GM12878 (cell line): ENCODE results near the gene ABCG1. TPM values are rescaled to one million over a fixed set of nuclear protein-coding genes. Genes with fewer than 3 reads are reported as not detected.

ENCODE experiments used
- ATAC-seq: fragments of 200-7000 bp; cut with Tn5 transposase; 3 replicates; pipeline ENCODE4 v1.9.1; 2020; ENCODE audit warnings: mild to moderate bottlenecking, moderate library complexity
- BruUV-seq: library from RNA; stranded (reverse); fragments of 400-500 nt; replicated peaks from 2 replicates; lab custom pipeline; 2021; lab: Mats Ljungman, UMichigan
- CTCF ChIA-PET: fragments of 300-600 bp; sonication (Branson Sonifier 250); formaldehyde crosslinking; extraction: SDS; loops from one replicate; lab custom pipeline; 2021; ENCODE audit warnings: inconsistent platforms; lab: Yijun Ruan, JAX
- POLR2A ChIA-PET: fragments of 350-600 bp; formaldehyde crosslinking; extraction: SDS; loops from one replicate; lab custom pipeline; 2021; ENCODE audit warnings: inconsistent platforms; lab: Charles Lee
- RAD21 ChIA-PET: fragments of 300-600 bp; sonication (Branson Sonifier 250); formaldehyde crosslinking; loops from one replicate; lab custom pipeline; 2023; ENCODE audit warnings: antibody characterized with exemption; ENCODE audit not compliant: unreplicated experiment; lab: Charles Lee
- SMC1A ChIA-PET: fragments of 300-600 bp; sonication (Branson Sonifier 250); formaldehyde crosslinking; loops from one replicate; lab custom pipeline; 2023; ENCODE audit not compliant: unreplicated experiment, uncharacterized antibody; lab: Charles Lee
- DNase-seq: peaks from one replicate; pipeline ENCODE4 v3.0.0-alpha.2; 2011; ENCODE audit warnings: low read depth, low spot score
- FAIRE-seq: peaks from 3 replicates; lab custom pipeline; 2011; peaks lifted over from hg19 to GRCh38; lab: Jason Lieb, UNC
- H2AFZ ChIP-seq: 2 replicates; pipeline ENCODE4 v1.6.0; 2011; ENCODE audit warnings: low read depth, low read length, control low read depth; ENCODE audit not compliant: control insufficient read depth
- H3K27ac ChIP-seq: 2 replicates; pipeline ENCODE4 v1.5.1; 2011; ENCODE audit warnings: control low read depth; ENCODE audit not compliant: control insufficient read depth, insufficient read depth
- H3K27me3 ChIP-seq, 2 experiments: replicated peaks in 1 of 2; 2 replicates each; pipeline versions ENCODE4 v1.6.0 to v1.6.1; 2011; ENCODE audit warnings: low read length in 1 of 2; ENCODE audit not compliant: control insufficient read depth in 2 of 2, insufficient read depth in 2 of 2
- H3K36me3 ChIP-seq, 2 experiments: 2 replicates each; pipeline ENCODE4 v1.5.1; 2011; ENCODE audit warnings: low read length in 1 of 2; ENCODE audit not compliant: control insufficient read depth in 2 of 2, insufficient read depth in 2 of 2
- H3K4me1 ChIP-seq: 2 replicates; pipeline ENCODE4 v1.6.1; 2011; ENCODE audit warnings: mild to moderate bottlenecking, low read length, moderate library complexity, mixed read lengths; ENCODE audit not compliant: control insufficient read depth, insufficient read depth
- H3K4me2 ChIP-seq: 2 replicates; pipeline ENCODE4 v1.6.0; 2011; ENCODE audit warnings: control low read depth; ENCODE audit not compliant: control insufficient read depth, insufficient read depth
- H3K4me3 ChIP-seq: fragments of 200-600 bp; sonication (generic); 2 replicates; pipeline ENCODE4 v1.5.1; 2016
- H3K79me2 ChIP-seq: 2 replicates; pipeline ENCODE4 v1.6.0; 2011; ENCODE audit warnings: low read length; ENCODE audit not compliant: control insufficient read depth, insufficient read depth
- H3K9ac ChIP-seq: 2 replicates; pipeline ENCODE4 v1.8.0; 2011; ENCODE audit warnings: low read length, control low read depth, mixed read lengths; ENCODE audit not compliant: control insufficient read depth, insufficient read depth
- H3K9me3 ChIP-seq: replicated peaks from 3 replicates; pipeline ENCODE4 v1.5.1; 2011; ENCODE audit warnings: mild to moderate bottlenecking, low read length; ENCODE audit not compliant: control insufficient read depth, insufficient read depth
- H4K20me1 ChIP-seq: 2 replicates; pipeline ENCODE4 v1.6.0; 2011; ENCODE audit not compliant: control insufficient read depth, insufficient read depth
- BCLAF1 ChIP-seq: fragments of 450-650 bp; IDR thresholded peaks from 2 replicates; pipeline ENCODE4 v1.6.1; 2017; ENCODE audit warnings: antibody characterized with exemption, mild to moderate bottlenecking, moderate library complexity
- FOS ChIP-seq: IDR thresholded peaks from 3 replicates; pipeline ENCODE4 v1.6.1; 2011; ENCODE audit warnings: borderline replicate concordance; ENCODE audit not compliant: insufficient read length; ENCODE audit errors: extremely low read depth
- HDAC2 ChIP-seq: fragments of 200-600 bp; sonication (generic); IDR thresholded peaks from 2 replicates; pipeline ENCODE4 v1.6.1; 2017
- IKZF1 ChIP-seq: fragments of 450-650 bp; conservative IDR thresholded peaks from 2 replicates; pipeline ENCODE4 v1.6.1; 2017; ENCODE audit warnings: antibody characterized with exemption, mild to moderate bottlenecking
- NFYA ChIP-seq: IDR thresholded peaks from 2 replicates; pipeline ENCODE4 v1.6.1; 2011; ENCODE audit warnings: low read depth, mild to moderate bottlenecking, low read length, improper control_type of control experiment, borderline replicate concordance
- NR2C2 ChIP-seq: IDR thresholded peaks from 2 replicates; pipeline ENCODE4 v1.6.1; 2011; ENCODE audit warnings: borderline replicate concordance, low read depth; ENCODE audit not compliant: control insufficient read depth, insufficient read length
- RB1 ChIP-seq: fragments of 450-650 bp; formaldehyde crosslinking; IDR thresholded peaks from 2 replicates; pipeline ENCODE4 v1.6.1; 2017; ENCODE audit warnings: mild to moderate bottlenecking, borderline replicate concordance
- RFX5 ChIP-seq: IDR thresholded peaks from 2 replicates; pipeline ENCODE4 v1.6.1; 2011; ENCODE audit warnings: low read depth, low read length, improper control_type of control experiment
- STAT3 ChIP-seq: IDR thresholded peaks from 2 replicates; pipeline ENCODE4 v1.6.1; 2011; ENCODE audit warnings: low read depth, low read length, improper control_type of control experiment
- SUZ12 ChIP-seq: fragments of 200-600 bp; sonication (generic); IDR thresholded peaks from one replicate; pipeline ENCODE4 v1.6.1; 2018; ENCODE audit warnings: antibody characterized with exemption, mild to moderate bottlenecking; ENCODE audit not compliant: unreplicated experiment
- TBL1XR1 ChIP-seq: IDR thresholded peaks from 2 replicates; pipeline ENCODE4 v1.6.1; 2012; ENCODE audit warnings: low read depth, low read length, improper control_type of control experiment
- ZBTB33 ChIP-seq: fragments of 450-650 bp; IDR thresholded peaks from 2 replicates; pipeline ENCODE4 v1.6.1; 2017; ENCODE audit warnings: mild to moderate bottlenecking
- ZNF217 ChIP-seq: fragments of 450-650 bp; IDR thresholded peaks from 2 replicates; pipeline ENCODE4 v1.6.1; 2017; ENCODE audit warnings: antibody characterized with exemption, mild to moderate bottlenecking
- ZNF384 ChIP-seq: IDR thresholded peaks from 2 replicates; pipeline ENCODE4 v1.6.1; 2012; ENCODE audit warnings: low read depth, mild to moderate bottlenecking, low read length, improper control_type of control experiment, borderline replicate concordance
- WGBS: methylation state at CpG from one replicate; pipeline ENCODE4 v1.1.6; 2016; ENCODE audit warnings: low lambda C conversion rate; ENCODE audit not compliant: insufficient replicate concordance, insufficient coverage; ENCODE audit errors: missing lambda C conversion rate; 5-methylcytosine and 5-hydroxymethylcytosine counted together
- in situ Hi-C: fragments of 300-500 bp; cut with MboI; formaldehyde crosslinking; loops from 9 replicates; pipeline ENCODE4 v1.14.3; 2018; ENCODE audit warnings: mixed read lengths
- intact Hi-C: fragments of 100-400 bp; cut with micrococcal nuclease; formaldehyde crosslinking; loops from one replicate; pipeline ENCODE4 v1.14.2; 2022; ENCODE audit not compliant: unreplicated experiment
- polyA plus RNA-seq, 11 experiments: library from polyadenylated mRNA; depleted of rRNA in 4 of 11; unstranded in 6 of 11; stranded (reverse) in 5 of 11; fragments of >200 nt; fragmentation: Nextera tagmentation in 4 of 11; fragmentation: Illumina TruSeq in 1 of 11; extraction: Ambion mirVana in 4 of 11; extraction: Trizol in 1 of 11; gene quantifications; 1 replicate in 1 of 11; 2 replicates in 10 of 11; pipeline versions ENCODE4 v1.2.1 to v1.2.3, GENCODE V29; 2011 to 2016; ENCODE audit warnings: inconsistent platforms in 2 of 11, missing spikeins in 2 of 11, low read depth in 1 of 11
- total RNA-seq, 4 experiments: library from RNA; depleted of rRNA in 3 of 4; stranded (reverse); fragments of >200 nt in 3 of 4; fragmentation: Illumina TruSeq in 1 of 4; extraction: Trizol in 1 of 4; gene quantifications; 2 replicates each; pipeline versions ENCODE4 v1.2.1 to v1.2.3, GENCODE V29; 2013 to 2021
- TF ChIP-seq, protein P1 (sequence below): fragments of 450-650 bp; IDR thresholded peaks from 2 replicates; pipeline ENCODE4 v1.6.1; 2014; ENCODE audit warnings: mild to moderate bottlenecking

The ABCG1 gene
- total and polyA plus RNA-seq, 10 of the 15 experiments (the other 5 are each of a cell fraction or from before 2014, with no cell fraction given), result 0.59 to 19.3 (median 5.7) TPM

GRCh38 chr21:42298657-42299056 is 79.7 kb downstream of the ABCG1 start:
- no peak for FAIRE-seq
- H3K27me3 ChIP-seq, result no peaks in the 10 kb centered on the region; a peak in 1 of 4 replicates
- H3K4me3 ChIP-seq, result no peak overlapping the region
- H2AFZ ChIP-seq, result no peak overlapping the region
- POLR2A ChIA-PET, result interaction anchor here (0.6 kb wide), 1 partner anchor 23 kb away, joined by 3 read pairs; no protein-coding TSS in a partner anchor
- no peaks in the 10 kb centered on the region for H3K9me3 ChIP-seq
- in situ Hi-C loops, result no loop called here
- BruUV-seq, result no TSS peak
- CTCF ChIA-PET, result interaction anchor here (0.7 kb wide), 1 partner anchor 153 kb away, joined by 3 read pairs; no protein-coding TSS in a partner anchor
- H3K4me1 ChIP-seq, result no peaks in the 10 kb centered on the region
- ATAC-seq, result no peak
- SMC1A ChIA-PET, result interaction anchor here (1.0 kb wide), 1 partner anchor 46 kb away, joined by 3 read pairs; no protein-coding TSS in a partner anchor
- H3K9ac ChIP-seq, result no peak overlapping the region
- DNase-seq, result no peak
- H3K27ac ChIP-seq, result no peak overlapping the region
- no peak overlapping the region for H3K4me2 ChIP-seq
- no peak for TF ChIP-seq IKZF1
- no peak for TF ChIP-seq BCLAF1
- no peak for TF ChIP-seq RFX5
- TF ChIP-seq RB1, result no peak
- TF ChIP-seq NR2C2, result no peak
- no peak for TF ChIP-seq ZNF384
- TF ChIP-seq STAT3, result no peak
- TF ChIP-seq SUZ12, result no peak
- TF ChIP-seq ZBTB33, result no peak
- no peak for TF ChIP-seq FOS
- TF ChIP-seq NFYA, result no peak
- TF ChIP-seq, protein P1, sequence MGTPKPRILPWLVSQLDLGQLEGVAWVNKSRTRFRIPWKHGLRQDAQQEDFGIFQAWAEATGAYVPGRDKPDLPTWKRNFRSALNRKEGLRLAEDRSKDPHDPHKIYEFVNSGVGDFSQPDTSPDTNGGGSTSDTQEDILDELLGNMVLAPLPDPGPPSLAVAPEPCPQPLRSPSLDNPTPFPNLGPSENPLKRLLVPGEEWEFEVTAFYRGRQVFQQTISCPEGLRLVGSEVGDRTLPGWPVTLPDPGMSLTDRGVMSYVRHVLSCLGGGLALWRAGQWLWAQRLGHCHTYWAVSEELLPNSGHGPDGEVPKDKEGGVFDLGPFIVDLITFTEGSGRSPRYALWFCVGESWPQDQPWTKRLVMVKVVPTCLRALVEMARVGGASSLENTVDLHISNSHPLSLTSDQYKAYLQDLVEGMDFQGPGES, result no peak
- TF ChIP-seq TBL1XR1, result no peak
- TF ChIP-seq HDAC2, result no peak
- no peak for TF ChIP-seq ZNF217
- intact Hi-C loops, result no loop called here
- no peaks in the 10 kb centered on the region for H4K20me1 ChIP-seq
- 78% methylated on average over 5 of the region's 5 CpGs for WGBS
- no peaks in the 10 kb centered on the region for H3K36me3 ChIP-seq
- RAD21 ChIA-PET, result interaction anchor here (1.7 kb wide), 1 partner anchor 13 kb away, joined by 5 read pairs; no protein-coding TSS in a partner anchor
- H3K79me2 ChIP-seq, result no peaks in the 10 kb centered on the region
